Thoracic aorta (tissue), 2 donors: ENCODE measurements around the gene CFAP20DC. TPM values are rescaled to one million over a fixed set of nuclear protein-coding genes. Genes with fewer than 3 reads are reported as not detected.

ENCODE experiments used
- ATAC-seq: fragments of 150-250 bp; one replicate; pipeline ENCODE4 v1.8.0; 2017; ENCODE audit warnings: low read depth; ENCODE audit not compliant: insufficient number of reproducible peaks, low FRiP score
- DNase-seq: peaks from one replicate; pipeline ENCODE4 v3.0.0-alpha.2; 2020; ENCODE audit warnings: low spot score
- H3K27ac ChIP-seq, 2 donors: fragments of 200-600 bp; sonication (generic); 1 replicate in 1 of 2; 2 replicates in 1 of 2; pipeline ENCODE4 v1.5.1; 2016; ENCODE audit warnings: mild to moderate bottlenecking in 2 of 2, moderate library complexity in 2 of 2
- H3K27me3 ChIP-seq: fragments of 200-600 bp; sonication (generic); replicated peaks from 2 replicates; pipeline ENCODE4 v1.6.0; 2016; ENCODE audit warnings: mild to moderate bottlenecking; ENCODE audit not compliant: insufficient read depth
- H3K36me3 ChIP-seq: fragments of 200-600 bp; sonication (generic); one replicate; pipeline ENCODE4 v1.5.1; 2016
- H3K4me1 ChIP-seq, 2 donors: fragments of 200-600 bp; sonication (generic); 1 replicate in 1 of 2; 2 replicates in 1 of 2; pipeline versions ENCODE4 v1.5.1 to v1.6.0; 2016; ENCODE audit warnings: low read depth in 2 of 2, mild to moderate bottlenecking in 1 of 2; ENCODE audit not compliant: control insufficient read depth in 1 of 2
- H3K4me3 ChIP-seq: fragments of 200-600 bp; sonication (generic); 2 replicates; pipeline ENCODE4 v1.5.1; 2016; ENCODE audit warnings: mild to moderate bottlenecking
- H3K9me3 ChIP-seq: fragments of 200-600 bp; sonication (generic); 2 replicates; pipeline ENCODE4 v1.5.1; 2016
- total RNA-seq, 2 donors: library from RNA; depleted of rRNA; stranded (reverse); fragments of >200 nt; gene quantifications; one replicate each; pipeline versions ENCODE4 v1.1.0 to v1.2.3, GENCODE V29; 2016
- TF ChIP-seq, protein P1 (sequence below): fragments of 200-600 bp; sonication (generic); IDR thresholded peaks from one replicate; pipeline ENCODE4 v1.5.1; 2019; ENCODE audit warnings: antibody characterized with exemption

Gene CFAP20DC
- total RNA-seq, 2 donors from 2014 or later, result not detected

DNA sequence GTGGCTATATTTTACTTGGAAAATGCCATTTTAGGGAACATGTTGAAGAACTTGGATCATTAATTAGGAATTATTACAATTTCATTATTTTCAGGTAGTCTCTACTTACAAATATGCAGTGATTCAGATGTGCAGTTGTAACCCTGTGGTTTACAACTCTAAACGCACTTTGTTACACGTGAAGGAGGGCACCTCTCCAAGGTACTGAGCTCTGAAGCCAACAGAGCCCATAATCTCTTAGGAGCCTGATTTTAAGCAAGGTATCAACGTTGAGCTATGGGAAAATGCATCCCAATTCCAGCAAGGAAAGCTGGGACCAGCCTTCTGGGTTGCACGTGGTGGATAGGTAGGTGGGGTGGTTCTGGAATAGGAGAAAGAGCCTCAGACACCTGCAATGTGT lies 301.8 kb downstream of the CFAP20DC start:
- Histone ChIP-seq H3K27me3 (no peaks in the 10 kb centered on the region), H3K4me3 (no peak overlapping the region), H3K9me3 (no peaks in the 10 kb centered on the region), H3K4me1 (no peaks in the 10 kb centered on the region), H3K36me3 (no peaks in the 10 kb centered on the region), H3K27ac (no peak overlapping the region)
- ATAC-seq (no peak), DNase-seq (no peak)
- TF ChIP-seq, protein P1, sequence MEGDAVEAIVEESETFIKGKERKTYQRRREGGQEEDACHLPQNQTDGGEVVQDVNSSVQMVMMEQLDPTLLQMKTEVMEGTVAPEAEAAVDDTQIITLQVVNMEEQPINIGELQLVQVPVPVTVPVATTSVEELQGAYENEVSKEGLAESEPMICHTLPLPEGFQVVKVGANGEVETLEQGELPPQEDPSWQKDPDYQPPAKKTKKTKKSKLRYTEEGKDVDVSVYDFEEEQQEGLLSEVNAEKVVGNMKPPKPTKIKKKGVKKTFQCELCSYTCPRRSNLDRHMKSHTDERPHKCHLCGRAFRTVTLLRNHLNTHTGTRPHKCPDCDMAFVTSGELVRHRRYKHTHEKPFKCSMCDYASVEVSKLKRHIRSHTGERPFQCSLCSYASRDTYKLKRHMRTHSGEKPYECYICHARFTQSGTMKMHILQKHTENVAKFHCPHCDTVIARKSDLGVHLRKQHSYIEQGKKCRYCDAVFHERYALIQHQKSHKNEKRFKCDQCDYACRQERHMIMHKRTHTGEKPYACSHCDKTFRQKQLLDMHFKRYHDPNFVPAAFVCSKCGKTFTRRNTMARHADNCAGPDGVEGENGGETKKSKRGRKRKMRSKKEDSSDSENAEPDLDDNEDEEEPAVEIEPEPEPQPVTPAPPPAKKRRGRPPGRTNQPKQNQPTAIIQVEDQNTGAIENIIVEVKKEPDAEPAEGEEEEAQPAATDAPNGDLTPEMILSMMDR, result no peak

DNA sequence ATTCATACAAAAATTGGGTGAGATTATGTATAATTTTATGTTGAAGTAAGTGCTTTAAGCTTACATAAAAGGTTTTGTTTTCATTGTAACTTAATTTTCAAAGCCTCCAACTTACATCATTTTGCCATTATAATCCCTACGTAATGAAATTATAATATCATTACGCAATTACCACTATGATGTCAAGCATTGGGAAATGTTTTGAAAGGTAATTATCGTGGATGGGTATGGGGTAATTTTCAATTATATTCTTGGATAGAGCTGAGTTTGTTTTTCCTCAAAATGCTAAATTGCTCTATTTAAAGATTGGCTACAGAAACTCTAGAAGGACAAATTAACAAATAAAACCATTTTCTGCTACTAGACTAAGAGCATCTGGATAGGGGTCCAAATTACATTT lies 303.1 kb downstream of the CFAP20DC start:
- TF ChIP-seq, protein P1, result no peak

DNA sequence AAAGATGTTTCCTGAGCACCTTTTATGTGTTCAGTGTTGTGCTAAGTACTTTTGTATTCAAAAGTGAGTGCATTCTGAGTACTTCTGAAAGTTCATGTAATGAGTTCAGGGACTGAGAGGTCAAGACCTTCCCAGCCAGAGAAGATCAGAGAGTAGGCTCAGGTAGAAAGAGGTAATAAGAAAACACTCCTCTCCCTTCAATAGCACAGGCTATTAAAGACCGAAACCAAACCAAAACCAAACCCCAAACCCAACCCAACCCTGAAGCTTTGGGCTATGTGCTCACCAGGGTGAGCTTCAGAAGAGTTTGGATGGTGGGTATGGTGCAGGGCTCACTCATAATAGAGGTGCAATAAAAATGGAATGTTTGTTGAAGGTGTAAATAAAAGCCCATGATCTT lies 306.5 kb downstream of the CFAP20DC start:
- Histone ChIP-seq H3K27me3 (no peaks in the 10 kb centered on the region), H3K4me1 (no peaks in the 10 kb centered on the region), H3K27ac (no peak overlapping the region), H3K9me3 (no peaks in the 10 kb centered on the region), H3K4me3 (no peak overlapping the region), H3K36me3 (no peaks in the 10 kb centered on the region)
- TF ChIP-seq, protein P1, result no peak
- DNase-seq, result no peak
- ATAC-seq, result no peak

More for the DNA sequence above, 303.1 kb downstream of the CFAP20DC start:
- Histone ChIP-seq H3K36me3 (no peaks in the 10 kb centered on the region), H3K4me3 (no peak overlapping the region), H3K27ac (no peak overlapping the region), H3K27me3 (no peaks in the 10 kb centered on the region), H3K4me1 (no peaks in the 10 kb centered on the region), H3K9me3 (no peaks in the 10 kb centered on the region)
- ATAC-seq (no peak), DNase-seq (no peak)

DNA sequence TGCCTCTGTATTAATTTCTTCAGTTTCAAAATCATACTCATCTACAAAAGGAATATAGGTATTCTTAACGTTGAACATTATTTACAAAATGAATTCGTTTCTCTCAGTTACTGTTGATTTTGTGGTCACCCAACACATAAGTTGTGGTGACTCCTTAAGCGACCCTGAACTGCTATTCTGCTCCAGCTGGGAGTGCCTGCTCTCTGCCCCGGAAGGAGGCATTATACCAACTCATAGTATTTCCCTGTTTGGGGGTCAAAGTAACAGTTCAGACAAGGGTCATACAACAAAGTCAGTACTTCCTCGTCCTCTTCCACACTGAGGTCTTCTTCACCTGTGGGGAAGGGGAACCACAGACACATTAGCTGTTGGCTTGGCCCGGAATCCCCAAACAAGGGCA lies 307.6 kb downstream of the CFAP20DC start:
- ATAC-seq, result no peak
- no peaks in the 10 kb centered on the region for H3K9me3 ChIP-seq

DNA sequence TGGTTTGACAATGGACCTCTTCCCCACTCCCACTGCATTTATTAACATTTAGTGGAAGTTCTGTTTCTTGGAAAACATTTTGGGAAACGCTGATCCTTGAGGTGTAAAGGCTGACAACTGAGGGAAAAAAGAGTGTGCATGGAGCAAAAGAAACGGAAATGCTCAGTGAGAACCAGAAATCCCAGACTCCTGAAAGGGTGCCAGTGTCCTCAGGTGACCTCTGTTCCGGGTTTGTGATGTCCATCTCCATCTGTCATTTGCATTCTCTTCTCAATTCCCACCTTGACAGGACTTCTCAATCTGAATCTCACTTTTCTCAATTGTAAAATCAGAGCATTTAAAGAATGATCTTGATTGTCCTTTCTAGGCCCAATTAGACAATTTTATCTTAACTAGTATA lies 312.2 kb downstream of the CFAP20DC start:
- no peak for DNase-seq
- TF ChIP-seq, protein P1, result no peak
- Histone ChIP-seq H3K36me3 (no peaks in the 10 kb centered on the region), H3K4me3 (no peak overlapping the region), H3K27ac (no peak overlapping the region), H3K27me3 (no peaks in the 10 kb centered on the region), H3K4me1 (no peaks in the 10 kb centered on the region), H3K9me3 (no peaks in the 10 kb centered on the region)
- no peak for ATAC-seq

More for the DNA sequence above, 307.6 kb downstream of the CFAP20DC start:
- no peaks in the 10 kb centered on the region for H3K27me3 ChIP-seq
- H3K4me3 ChIP-seq, result no peak overlapping the region
- H3K27ac ChIP-seq, result no peak overlapping the region
- H3K4me1 ChIP-seq, result no peaks in the 10 kb centered on the region
- no peak for DNase-seq
- no peaks in the 10 kb centered on the region for H3K36me3 ChIP-seq
- TF ChIP-seq, protein P1, result no peak
